Measurements from ENCODE around the gene ZFYVE21. TPM values are rescaled to one million over a fixed set of nuclear protein-coding genes. Genes with fewer than 3 reads are reported as not detected.

The ZFYVE21 gene
- total RNA-seq, 1 experiment from 2014 or later = 31.3 TPM

- TF ChIP-seq ZBTB33 (IDR thresholded peaks at IDR 0.05; ENCODE audit: extremely low read depth, insufficient replicate concordance, low read length) = no peak
These were observed 4.7 kb upstream of the ZFYVE21 start (continued) for GRCh38 chr14:103710771-103711377.

GRCh38 chr14:103711516-103712431 is 3.8 kb upstream of the ZFYVE21 start:
- H3K9ac ChIP-seq (ENCODE audit: low read length) = no peak overlapping the region
- H3K4me3 ChIP-seq (replicated peaks in 1 of 2; ENCODE audit: low read depth in 1 of 2, low read length in 2 of 2) = no peak overlapping the region
- intact Hi-C loops (cut with micrococcal nuclease) = no loop called here
- ChIA-PET POLR2A (no interaction called here), CTCF (no interaction called here), RAD21 (ENCODE audit: low non-redundant PET in 1 of 2, low total read pairs in 2 of 2, uncharacterized antibody in 2 of 2, unreplicated experiment in 2 of 2) (no interaction called here)
- H3K79me2 ChIP-seq (ENCODE audit: insufficient read depth, low read length) = peaks cover 55% of the 10 kb centered on the region
- no peaks in the 10 kb centered on the region for H3K9me2 ChIP-seq (ENCODE audit: insufficient read depth)
- H2AFZ ChIP-seq (ENCODE audit: low read depth, low read length, poor library complexity, severe bottlenecking) = no peak overlapping the region
- DNase-seq (ENCODE audit: low read depth, low spot score) = no peak
- no peaks in the 10 kb centered on the region for H3K9me3 ChIP-seq (ENCODE audit: control insufficient read depth in 1 of 2, insufficient read depth in 1 of 2, low read depth in 1 of 2, low read length in 2 of 2)
- H3K27ac ChIP-seq (ENCODE audit: low read depth, low read length) = no peak overlapping the region; the same call in 1 of the 2 replicates
- H3K36me3 ChIP-seq (ENCODE audit: control insufficient read depth in 1 of 2, insufficient read depth in 2 of 2, low read length in 2 of 2) = peaks cover 7 to 32% of the 10 kb centered on the region in 2 experiments; a peak in 3 of 4 replicates
- no TSS peak for BruUV-seq (replicated peaks)
- H3K4me1 ChIP-seq (ENCODE audit: control insufficient read depth in 1 of 2, insufficient read depth in 2 of 2, low read length in 2 of 2) = peaks cover 8 to 16% of the 10 kb centered on the region in 2 experiments
- no peak for TF ChIP-seq TCF7L2 (IDR thresholded peaks at IDR 0.05; ENCODE audit: borderline replicate concordance, extremely low read depth, insufficient read depth, insufficient read length)
- TF ChIP-seq EZH2phosphoT487 (IDR thresholded peaks at IDR 0.05; ENCODE audit: borderline replicate concordance) = no peak
- no peak for TF ChIP-seq POLR2A (IDR thresholded peaks at IDR 0.05; ENCODE audit: borderline replicate concordance, extremely low read depth, insufficient read depth, insufficient read length)
- TF ChIP-seq POLR2AphosphoS5 (IDR thresholded peaks at IDR 0.05; ENCODE audit: low read depth, low read length) = no peak
- TF ChIP-seq EGR1 (IDR thresholded peaks at IDR 0.05; ENCODE audit: low read depth) = no peak
- no peak for TF ChIP-seq MAX (IDR thresholded peaks at IDR 0.05)
- no peak for TF ChIP-seq ZBTB33 (IDR thresholded peaks at IDR 0.05; ENCODE audit: extremely low read depth, insufficient replicate concordance, low read length)
- TF ChIP-seq JUND (IDR thresholded peaks at IDR 0.05) = no peak
- no peak for TF ChIP-seq CTCF (IDR thresholded peaks at IDR 0.05 in 2 of 3, conservative IDR thresholded peaks at IDR 0.05 in 1 of 3; ENCODE audit: borderline replicate concordance in 1 of 3, insufficient read depth in 1 of 3, low read depth in 2 of 3, low read length in 2 of 3)
- TF ChIP-seq YY1 (IDR thresholded peaks at IDR 0.05; ENCODE audit: extremely low read depth, insufficient replicate concordance, low read depth, low read length) = no peak
- TF ChIP-seq CEBPB (IDR thresholded peaks at IDR 0.05; ENCODE audit: low read depth) = no peak
- no peak for TF ChIP-seq ATF3 (IDR thresholded peaks at IDR 0.05)
- H4K20me1 ChIP-seq (ENCODE audit: insufficient read depth) = peaks cover 8% of the 10 kb centered on the region; the same call in 1 of the 2 replicates
- H3K27me3 ChIP-seq (ENCODE audit: insufficient read depth, low read length) = no peaks in the 10 kb centered on the region
- H3K4me2 ChIP-seq (ENCODE audit: low read length) = no peak overlapping the region
- ATAC-seq = no peak
